NCI-H524 treated with DMSO at 0.1 percent for 48 hours (cell line): ENCODE measurements around the gene MATR3.
"Not testable (repeated sequence)": the region's sequence is repeated elsewhere in the genome, so short reads cannot be mapped to it uniquely, and the experiment has no call there.

ENCODE experiments used
- DNase-seq: peaks from one replicate; lab custom pipeline; 2025; lab: John Stamatoyannopoulos, UW

MATR3 gene

DNA sequence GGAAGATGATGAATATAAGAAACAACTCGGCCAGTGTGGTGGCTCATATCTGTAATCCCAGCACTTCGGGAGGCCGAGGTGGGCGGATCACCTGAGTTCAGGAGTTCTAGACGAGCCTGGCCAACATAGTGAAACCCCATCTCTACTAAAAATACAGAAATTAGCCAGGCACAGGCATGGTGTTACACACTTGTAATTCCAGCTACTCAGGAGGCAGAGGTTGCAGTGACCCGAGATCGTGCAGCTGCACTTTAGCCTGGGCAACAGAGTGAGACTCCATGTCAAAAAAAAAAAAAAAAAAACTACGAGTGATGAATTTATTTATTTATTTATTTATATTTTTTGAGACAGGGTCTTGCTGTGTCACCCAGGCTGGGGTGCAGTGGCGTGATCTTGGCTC lies 54.3 kb downstream of the MATR3 start:
- not testable (repeated sequence) for DNase-seq

DNA sequence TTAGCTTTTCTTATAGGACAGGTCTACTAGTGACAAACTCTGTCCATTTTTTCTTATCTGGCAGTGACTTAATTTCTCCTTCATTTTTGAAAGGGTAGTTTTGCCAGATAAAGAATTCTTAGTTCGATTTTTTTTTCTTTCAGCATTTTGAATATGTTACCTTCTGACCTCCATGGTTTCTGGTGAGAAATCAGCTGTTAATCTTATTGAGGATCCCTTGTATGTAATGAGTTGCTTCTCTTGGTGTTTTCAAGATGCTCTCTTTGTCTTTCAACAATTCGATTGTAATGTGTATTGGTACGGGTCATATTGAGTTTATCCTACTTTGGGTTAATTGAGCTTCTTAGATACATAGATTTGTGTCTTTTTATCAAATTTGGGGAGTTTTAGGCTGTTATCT lies 60.6 kb downstream of the MATR3 start:
- DNase-seq: no peak

DNA sequence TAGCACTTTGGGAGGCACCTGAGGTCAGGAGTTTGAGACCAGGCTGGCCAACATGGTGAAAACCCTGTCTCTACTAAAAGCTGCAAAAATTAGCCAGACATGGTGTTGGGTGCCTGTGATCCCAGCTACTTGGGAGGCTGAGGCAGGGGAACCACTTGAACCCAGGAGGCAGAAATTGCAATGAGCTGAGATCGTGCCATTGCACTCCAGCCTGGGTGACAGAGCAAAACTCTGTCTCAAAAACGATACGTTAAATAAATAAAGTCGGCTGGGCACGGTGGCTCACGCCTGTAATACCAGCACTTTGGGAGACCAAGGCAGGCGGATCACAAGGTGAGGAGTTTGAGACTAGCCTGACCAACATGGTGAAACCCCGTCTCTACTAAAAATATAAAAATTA lies 62.4 kb downstream of the MATR3 start:
- not testable (repeated sequence) for DNase-seq

DNA sequence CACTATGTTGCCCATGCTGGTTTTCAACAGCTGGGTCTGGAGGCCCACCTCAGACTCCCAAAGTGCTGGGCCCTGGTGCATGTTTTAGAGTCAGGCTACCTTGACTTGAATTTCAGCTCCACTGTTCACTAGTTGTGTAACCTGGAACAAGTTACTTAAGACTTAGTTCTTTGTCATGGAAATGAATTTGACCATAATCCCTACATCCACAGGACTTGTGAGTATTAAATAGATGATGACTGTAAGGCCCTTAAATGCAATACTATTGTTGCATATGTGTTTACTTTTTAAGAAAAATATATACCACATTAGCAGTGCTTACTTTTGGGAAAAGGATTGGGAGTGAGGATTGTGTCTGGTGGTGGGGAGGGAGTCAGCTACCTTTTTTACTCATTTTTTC lies 64.5 kb downstream of the MATR3 start:
- DNase-seq: no peak

DNA sequence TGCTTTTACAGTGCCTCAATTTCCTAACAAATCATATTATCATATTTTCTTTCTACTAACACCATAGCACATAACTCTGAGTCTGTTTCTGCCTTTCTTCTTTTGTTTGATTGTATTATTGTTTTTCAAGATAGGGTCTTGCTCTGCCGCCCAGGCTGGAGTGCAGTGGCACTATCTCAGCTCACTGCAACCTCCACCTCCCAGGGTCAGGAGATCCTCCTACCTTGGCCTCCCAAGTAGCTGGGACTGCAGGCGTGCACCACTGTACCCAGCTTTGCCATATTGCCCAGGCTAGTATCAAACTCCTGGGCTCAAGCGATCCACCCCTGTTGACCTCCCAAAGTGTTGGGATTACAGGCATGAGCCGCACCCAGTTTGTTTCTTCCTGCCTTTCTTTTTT lies 66.8 kb downstream of the MATR3 start:
- no peak for DNase-seq

DNA sequence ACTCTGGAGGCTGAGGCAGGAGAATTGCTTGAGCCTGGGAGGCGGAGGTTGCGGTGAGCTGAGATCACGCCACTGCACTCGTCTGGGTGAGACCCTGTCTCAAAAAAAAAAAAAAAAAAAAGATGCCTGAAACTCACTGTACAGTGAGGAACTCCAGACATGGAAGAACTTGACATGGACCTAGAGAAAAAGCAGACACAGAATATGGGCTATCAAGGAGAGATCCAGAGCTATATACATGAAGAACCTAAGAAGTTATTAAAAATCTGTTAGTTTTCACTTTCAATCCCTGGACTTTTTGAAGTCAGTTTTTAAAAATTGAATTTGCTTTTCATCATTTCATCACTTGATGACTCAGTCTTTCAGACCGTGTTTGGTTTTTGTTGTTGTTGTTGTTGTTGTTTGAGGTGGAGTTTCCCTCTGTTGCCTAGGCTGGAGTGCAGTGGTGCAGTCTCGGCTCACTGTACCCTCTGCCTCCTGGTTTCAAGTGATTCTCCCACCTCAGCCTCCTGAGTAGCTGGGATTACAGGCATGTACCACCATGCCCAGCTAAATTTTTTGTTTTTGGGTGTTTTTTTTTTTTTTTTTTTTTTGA lies 68.4 kb downstream of the MATR3 start:
- DNase-seq: no peak

DNA sequence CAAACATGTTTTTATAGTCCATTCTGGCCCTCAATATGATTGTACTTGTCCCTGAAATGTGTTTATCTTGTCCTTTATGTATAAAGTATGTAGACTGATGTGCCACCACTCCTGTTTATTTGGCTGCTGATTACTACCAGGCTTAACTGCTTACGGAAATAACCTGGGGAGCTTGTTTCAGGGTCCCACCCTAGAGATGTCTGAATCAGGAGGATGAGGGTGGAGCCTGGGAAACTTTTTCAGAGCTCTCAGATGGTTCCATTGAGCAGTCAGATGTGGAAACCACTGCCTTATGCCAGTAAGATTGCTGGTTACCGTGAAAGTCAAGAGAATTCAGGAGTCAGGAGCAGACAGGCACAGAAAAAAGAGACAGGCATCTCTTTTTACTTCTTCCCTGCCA lies 70.4 kb downstream of the MATR3 start:
- no peak for DNase-seq

DNA sequence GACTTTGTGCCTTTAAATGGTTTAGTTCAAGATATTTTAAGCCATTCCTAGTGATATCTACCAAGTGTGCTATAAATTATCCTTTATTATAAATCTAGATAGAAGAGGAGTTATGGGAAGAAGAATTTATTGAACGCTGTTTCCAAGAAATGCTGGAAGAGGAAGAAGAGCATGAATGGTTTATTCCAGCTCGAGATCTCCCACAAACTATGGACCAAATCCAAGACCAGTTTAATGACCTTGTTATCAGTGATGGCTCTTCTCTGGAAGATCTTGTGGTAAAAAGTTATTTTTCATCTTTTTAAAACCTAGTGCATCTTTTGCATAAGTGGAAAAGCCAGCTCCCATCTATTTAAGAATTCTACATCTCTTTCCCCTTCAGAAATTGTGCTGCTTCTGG lies 70.9 kb downstream of the MATR3 start:
- no peak for DNase-seq

DNA sequence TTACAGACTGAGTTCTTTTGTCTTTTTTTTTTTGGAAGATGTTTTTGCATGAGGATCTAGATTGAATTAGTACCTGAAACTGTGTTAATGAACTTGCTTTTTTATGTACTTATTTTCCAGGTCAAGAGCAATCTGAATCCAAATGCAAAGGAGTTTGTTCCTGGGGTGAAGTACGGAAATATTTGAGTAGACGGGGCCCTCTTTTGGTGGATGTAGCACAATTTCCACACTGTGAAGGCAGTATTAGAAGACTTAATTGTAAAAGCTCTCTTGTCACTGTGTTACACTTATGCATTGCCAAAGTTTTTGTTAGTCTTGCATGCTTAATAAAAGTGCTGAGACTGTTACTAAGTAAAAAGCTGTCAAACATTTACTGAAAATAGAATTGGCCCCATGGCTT lies 75.1 kb downstream of the MATR3 start:
- DNase-seq: no peak

DNA sequence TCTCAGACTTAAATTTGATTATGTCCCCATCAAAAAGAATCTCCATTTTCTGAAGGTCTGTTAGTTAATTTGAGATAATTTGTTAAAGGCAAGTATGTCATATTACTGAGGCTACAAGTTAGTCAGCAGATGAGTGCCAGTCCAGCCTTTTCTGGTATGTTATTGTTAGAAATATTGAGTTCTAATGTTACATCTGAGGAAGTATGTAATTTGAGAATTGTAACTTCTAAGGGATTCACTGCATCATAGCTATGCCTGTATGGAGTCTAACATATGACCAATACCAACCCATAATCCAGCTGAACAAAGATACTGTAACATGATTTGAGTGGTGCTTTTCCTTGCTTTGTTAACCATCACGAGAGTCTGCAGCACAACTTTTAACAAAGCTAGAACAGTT lies 75.6 kb downstream of the MATR3 start:
- DNase-seq: no peak

DNA sequence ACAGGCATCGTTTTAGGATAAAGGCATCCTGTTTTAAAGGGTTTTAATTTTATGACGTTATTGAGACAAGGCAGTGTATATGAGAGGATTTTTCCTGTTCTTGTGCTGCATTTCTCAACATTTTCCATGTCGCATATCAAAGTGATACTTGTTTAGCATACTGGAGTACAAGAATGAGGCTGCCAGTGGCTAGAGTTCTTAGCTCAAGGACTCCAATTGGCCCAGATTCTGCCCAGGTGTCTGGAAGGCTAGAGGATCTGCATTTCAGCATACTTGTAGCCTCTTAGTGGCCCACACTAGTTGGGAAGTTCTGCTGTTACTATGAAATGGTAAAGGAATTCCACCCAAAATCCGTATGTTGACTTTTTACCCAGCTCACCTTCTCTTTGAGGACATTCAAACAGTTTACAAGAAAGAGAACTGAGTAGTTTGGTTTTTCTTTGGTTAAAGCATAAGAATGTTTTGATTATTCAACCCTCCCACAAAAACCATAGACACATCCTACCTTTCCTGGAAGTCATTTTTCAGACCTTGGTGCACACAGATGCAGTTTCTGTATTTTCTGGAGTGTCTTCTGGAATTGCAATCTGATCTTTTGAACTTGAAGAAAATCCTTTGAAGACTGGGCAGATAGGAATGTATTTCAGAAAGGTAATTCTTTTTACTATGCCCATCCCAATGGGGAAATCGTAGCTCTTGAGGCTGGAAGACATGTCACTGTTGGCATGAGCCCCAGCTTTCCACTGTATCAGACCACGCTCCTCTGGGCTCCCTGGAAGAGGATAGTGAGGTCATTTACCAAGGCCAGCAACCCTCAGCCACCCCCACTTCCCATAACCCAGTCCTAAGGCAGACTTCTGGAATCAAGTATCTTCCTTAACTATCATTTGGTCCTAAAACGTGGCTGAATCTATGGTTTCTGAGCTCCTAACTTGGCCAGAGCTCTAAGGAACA lies 78.2 kb downstream of the MATR3 start:
- no peak for DNase-seq

DNA sequence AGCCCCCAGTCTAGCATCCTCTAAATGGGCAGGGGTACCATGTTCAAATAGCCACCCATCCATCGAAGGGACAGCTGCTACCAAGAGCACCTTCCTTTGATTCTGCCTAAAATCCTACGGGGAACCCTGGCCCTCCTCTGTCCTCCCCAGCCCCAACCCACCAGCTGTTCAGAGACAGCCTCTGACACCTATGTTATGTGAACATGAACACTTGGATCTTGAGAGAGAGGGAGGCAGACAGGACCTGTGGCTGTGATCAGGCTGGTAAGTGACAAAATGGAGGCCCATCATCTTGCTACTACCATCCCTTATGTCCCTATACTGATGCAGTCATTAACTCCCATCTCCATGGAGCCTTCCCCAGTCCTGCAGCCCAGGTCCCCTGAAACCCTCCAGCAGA lies 81.4 kb downstream of the MATR3 start:
- DNase-seq: no peak

DNA sequence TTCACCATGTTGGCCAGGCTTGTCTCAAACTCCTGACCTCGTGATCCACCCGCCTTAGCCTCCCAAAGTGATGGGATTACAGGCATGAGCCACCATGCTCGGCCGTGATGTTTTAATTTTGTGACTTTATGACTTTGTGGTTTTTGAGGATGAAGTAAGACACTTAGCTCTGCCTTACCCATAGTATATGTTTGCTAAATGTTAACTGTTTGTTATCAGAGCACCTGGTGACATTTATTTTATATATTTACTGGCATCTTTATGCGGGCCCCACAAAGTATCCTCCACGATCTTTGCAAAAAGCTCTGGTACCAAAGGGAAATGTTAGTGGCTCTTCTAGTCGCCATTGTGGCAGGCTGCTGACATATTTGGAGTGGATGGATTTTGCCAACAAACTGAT lies 82.8 kb downstream of the MATR3 start:
- no peak for DNase-seq

DNA sequence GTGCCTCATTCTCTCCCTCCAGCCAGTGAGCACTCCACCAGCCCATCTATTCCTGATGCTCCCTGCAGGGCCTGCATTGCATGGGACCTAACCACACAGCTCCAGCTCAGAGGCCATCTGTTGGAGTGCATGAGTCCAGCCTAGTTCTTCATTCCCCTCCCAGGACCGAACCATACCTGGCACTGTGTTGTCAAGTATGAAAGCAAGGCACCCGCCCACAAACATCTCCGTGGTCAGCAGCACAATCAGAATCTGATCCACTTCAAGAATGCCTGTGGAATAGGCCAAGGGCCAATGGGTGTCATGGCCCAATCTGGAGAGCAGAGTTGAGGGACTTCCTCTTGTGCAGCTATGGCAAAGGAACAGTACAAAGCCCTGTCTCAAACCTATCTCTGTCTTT lies 83.7 kb downstream of the MATR3 start:
- DNase-seq: no peak

DNA sequence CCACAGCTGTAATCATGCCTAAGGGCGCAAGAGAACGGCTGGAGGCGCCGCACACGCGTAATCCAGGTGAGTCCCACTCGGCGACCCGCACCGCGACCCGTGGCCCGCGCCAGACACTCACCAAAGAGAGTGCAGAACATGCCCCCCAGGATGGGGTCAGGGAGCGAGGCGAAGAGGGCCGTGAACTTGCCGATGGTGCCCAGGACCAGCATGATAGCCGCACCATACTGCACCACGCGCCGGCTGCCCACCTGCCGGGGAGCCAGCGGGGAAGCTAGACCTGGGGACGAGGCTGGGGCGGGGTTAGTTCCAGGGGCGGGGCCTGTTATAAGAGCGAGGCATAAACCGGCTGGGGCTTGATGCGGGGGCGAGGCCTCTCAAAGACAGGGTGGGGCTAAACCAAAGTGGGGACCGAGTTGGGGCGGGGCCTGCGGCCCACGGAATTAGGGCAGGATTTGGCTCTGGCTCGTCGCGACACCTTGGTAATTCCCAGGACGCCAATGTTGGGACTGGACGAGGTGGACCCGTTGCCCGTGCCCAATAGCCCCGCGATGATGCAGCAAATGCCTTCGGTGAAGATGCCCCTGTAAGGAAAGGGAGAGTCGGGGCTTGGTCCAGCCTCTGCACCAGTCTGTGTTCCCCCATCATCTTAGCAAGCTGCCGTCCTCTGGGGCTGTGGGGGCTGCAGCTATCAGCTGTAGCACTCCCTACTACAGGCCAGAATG lies 84.7 kb downstream of the MATR3 start:
- no peak for DNase-seq

DNA sequence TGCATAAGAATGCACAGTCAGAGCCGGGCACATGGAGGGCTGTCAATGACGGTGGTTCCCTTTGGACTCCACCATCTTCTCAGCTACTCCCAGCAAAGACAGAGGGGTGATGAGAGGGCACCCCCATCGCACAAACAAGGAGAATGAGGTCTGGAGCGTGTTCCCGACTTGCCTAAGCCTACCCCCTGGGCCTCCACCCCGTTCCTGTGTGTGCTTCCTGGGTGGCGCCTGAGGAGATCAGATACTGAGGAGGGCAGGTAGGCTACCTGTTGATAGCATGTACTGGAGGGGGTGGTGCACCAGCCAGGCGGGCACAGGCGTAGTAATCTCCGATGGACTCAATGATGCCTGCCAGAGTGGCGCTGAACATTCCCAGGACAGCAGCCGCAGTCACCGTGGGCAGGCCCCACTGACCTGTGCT lies 85.4 kb downstream of the MATR3 start:
- no peak for DNase-seq

DNA sequence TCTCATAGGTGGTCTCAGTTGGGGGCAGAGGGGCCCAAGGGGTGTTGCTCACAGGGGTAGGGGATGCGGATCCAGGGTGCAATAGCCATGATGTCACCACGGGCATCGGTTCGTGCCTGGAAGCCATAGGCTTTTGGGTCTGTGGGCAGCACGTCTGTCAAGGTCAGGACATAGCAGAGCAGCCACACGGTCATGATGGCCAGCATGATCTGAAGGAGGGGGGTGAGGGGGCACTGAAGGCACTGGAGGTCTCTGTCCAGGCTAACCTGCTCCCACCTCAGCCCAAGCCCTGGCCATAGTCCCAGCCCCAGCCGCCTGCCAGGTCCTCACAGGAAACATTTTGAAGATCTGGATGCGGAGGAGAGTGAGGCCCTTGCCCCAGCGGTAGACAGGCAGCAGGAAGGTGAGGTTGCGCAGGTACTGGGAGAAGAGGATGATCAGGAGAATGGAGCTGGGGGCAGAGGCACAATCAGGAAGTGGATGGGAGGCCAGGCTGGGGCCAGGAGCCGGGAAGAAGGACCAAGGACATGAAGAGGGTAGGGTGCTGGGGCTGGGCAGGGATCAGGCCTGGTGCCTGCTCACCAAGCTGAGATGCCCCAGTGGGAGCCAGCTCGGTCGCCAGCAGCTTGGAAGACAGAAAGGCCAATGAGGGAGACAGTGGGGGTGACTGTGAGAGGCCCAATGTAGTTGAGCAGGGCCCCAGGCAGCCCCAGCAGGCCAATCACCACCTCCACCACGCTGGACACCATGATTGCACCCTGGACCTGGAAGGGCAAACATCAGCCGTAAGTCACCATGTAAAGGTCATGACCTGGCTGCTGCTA lies 86.3 kb downstream of the MATR3 start:
- DNase-seq: no peak
